PFSK-1 (cell line): ENCODE results near the gene CSE1L.
"Not testable (repeated sequence)": the region's sequence is repeated elsewhere in the genome, so short reads cannot be mapped to it uniquely, and the experiment has no call there.

Source experiments
- POLR2AphosphoS5 ChIP-seq: IDR thresholded peaks from 2 replicates; pipeline ENCODE4 v1.6.1; 2012; ENCODE audit warnings: low read depth, mild to moderate bottlenecking, control low read depth, low read length, moderate library complexity
- REST ChIP-seq, 2 experiments: IDR thresholded peaks; 2 replicates each; pipeline versions ENCODE4 v1.6.1 to v1.8.0; 2011 to 2012; ENCODE audit warnings: low read depth in 2 of 2, low read length in 2 of 2, control low read depth in 1 of 2, inconsistent platforms in 1 of 2, mild to moderate bottlenecking in 1 of 2, moderate library complexity in 1 of 2; ENCODE audit not compliant: insufficient read depth in 1 of 2

GRCh38 chr20:49134797-49135196 is 88.7 kb downstream of the CSE1L start:
- TF ChIP-seq REST (IDR thresholded peaks at IDR 0.05; ENCODE audit: insufficient read depth in 1 of 2, low read depth in 2 of 2, low read length in 2 of 2) = peak in 1 of 2 experiments; percentile 67; a peak in 1 of 4 replicates
- TF ChIP-seq POLR2AphosphoS5 = not testable (repeated sequence)
